ENCODE data around the gene H1-8. TPM values are rescaled to one million over a fixed set of nuclear protein-coding genes. Genes with fewer than 3 reads are reported as not detected.

H1-8 gene
- total RNA-seq, 6 experiments from 2014 or later = not detected

GRCh38 chr3:129505341-129505740 lies 37.6 kb upstream of the H1-8 start:
- no peak for DNase-seq
- no peaks in the 10 kb centered on the region; the same call in none of the 2 replicates for H3K27me3 Mint-ChIP-seq (ENCODE audit: insufficient read depth)
- TF ChIP-seq CTCF (IDR thresholded peaks at IDR 0.05) = no peak
- H3K4me3 Mint-ChIP-seq = no peak overlapping the region
- no peak overlapping the region for H3K27ac Mint-ChIP-seq
- peaks cover 10% of the 10 kb centered on the region for H3K4me1 Mint-ChIP-seq (ENCODE audit: low read depth)
- no peaks in the 10 kb centered on the region for H3K9me3 Mint-ChIP-seq
- peaks cover 17% of the 10 kb centered on the region for H3K36me3 Mint-ChIP-seq (ENCODE audit: low read depth)

- H3K27ac Mint-ChIP-seq = no peak overlapping the region
- TF ChIP-seq CTCF (IDR thresholded peaks at IDR 0.05) = no peak
- H3K4me1 Mint-ChIP-seq (ENCODE audit: low read depth) = peaks cover 10% of the 10 kb centered on the region
- no peaks in the 10 kb centered on the region for H3K9me3 Mint-ChIP-seq
- peaks cover 9% of the 10 kb centered on the region for H3K36me3 Mint-ChIP-seq (ENCODE audit: low read depth)
- no peak for DNase-seq
- no peak overlapping the region for H3K4me3 Mint-ChIP-seq
- H3K27me3 Mint-ChIP-seq (ENCODE audit: insufficient read depth) = peaks cover 1% of the 10 kb centered on the region
These were observed 36.7 kb upstream of the H1-8 start for GRCh38 chr3:129506231-129506742.

- DNase-seq = no peak
- no peak overlapping the region for H3K27ac Mint-ChIP-seq
- peaks cover 10% of the 10 kb centered on the region for H3K4me1 Mint-ChIP-seq (ENCODE audit: low read depth)
These were observed 35.7 kb upstream of the H1-8 start for GRCh38 chr3:129507181-129507831.

GRCh38 chr3:129512595-129512994 lies 30.4 kb upstream of the H1-8 start:
- H3K27me3 Mint-ChIP-seq (ENCODE audit: insufficient read depth) = peaks cover 1% of the 10 kb centered on the region
- H3K27ac Mint-ChIP-seq = no peak overlapping the region
- DNase-seq = no peak
- no peaks in the 10 kb centered on the region for H3K9me3 Mint-ChIP-seq
- H3K4me1 Mint-ChIP-seq (ENCODE audit: low read depth) = no peaks in the 10 kb centered on the region
- TF ChIP-seq CTCF (IDR thresholded peaks at IDR 0.05) = no peak
- H3K4me3 Mint-ChIP-seq = no peak overlapping the region
- peaks cover 17% of the 10 kb centered on the region for H3K36me3 Mint-ChIP-seq (ENCODE audit: low read depth)

More at GRCh38 chr3:129507181-129507831, 35.7 kb upstream of the H1-8 start:
- no peak for TF ChIP-seq CTCF (IDR thresholded peaks at IDR 0.05)
- no peaks in the 10 kb centered on the region for H3K9me3 Mint-ChIP-seq
- H3K36me3 Mint-ChIP-seq (ENCODE audit: low read depth) = peaks cover 9% of the 10 kb centered on the region
- peaks cover 1% of the 10 kb centered on the region for H3K27me3 Mint-ChIP-seq (ENCODE audit: insufficient read depth)
- H3K4me3 Mint-ChIP-seq = no peak overlapping the region

- Mint-ChIP-seq H3K36me3 (ENCODE audit: low read depth) (peaks cover 10% of the 10 kb centered on the region), H3K27me3 (ENCODE audit: insufficient read depth) (peaks cover 1% of the 10 kb centered on the region), H3K9me3 (no peaks in the 10 kb centered on the region), H3K27ac (no peak overlapping the region), H3K4me1 (ENCODE audit: low read depth) (no peaks in the 10 kb centered on the region), H3K4me3 (no peak overlapping the region)
- no peak for TF ChIP-seq CTCF (IDR thresholded peaks at IDR 0.05)
- DNase-seq = no peak
These were observed 29.3 kb upstream of the H1-8 start for GRCh38 chr3:129513705-129514104.
